Panc1 (cell line): ENCODE results near the gene SIRPA. TPM values are rescaled to one million over a fixed set of nuclear protein-coding genes. Genes with fewer than 3 reads are reported as not detected.

ENCODE experiments used
- ATAC-seq: fragments of 200-7000 bp; cut with Tn5 transposase; 2 replicates; pipeline ENCODE4 v1.9.1; 2020; ENCODE audit warnings: mild to moderate bottlenecking, moderate library complexity
- BruUV-seq: library from RNA; stranded (reverse); fragments of 400-500 nt; replicated peaks from 2 replicates; lab custom pipeline; 2021; lab: Mats Ljungman, UMichigan
- CTCF ChIA-PET: fragments of 300-600 bp; sonication (Branson Sonifier 250); formaldehyde crosslinking; loops from one replicate; lab custom pipeline; 2022; ENCODE audit warnings: antibody characterized with exemption; lab: Charles Lee
- POLR2A ChIA-PET: fragments of 300-600 bp; sonication (Branson Sonifier 250); formaldehyde crosslinking; loops from one replicate; lab custom pipeline; 2022; ENCODE audit warnings: antibody characterized with exemption; lab: Charles Lee
- DNase-seq: peaks from one replicate; pipeline ENCODE4 v3.0.0-alpha.2; 2010; ENCODE audit warnings: low read depth, low spot score
- H3K27ac ChIP-seq: 2 replicates; pipeline ENCODE4 v1.5.1; 2011; ENCODE audit warnings: mild to moderate bottlenecking, low read length, inconsistent platforms
- H3K27me3 ChIP-seq: fragments of 200-500 bp; sonication (Bioruptor generic); 2 replicates; pipeline ENCODE4 v1.6.0; 2014; ENCODE audit warnings: low read length, inconsistent platforms; ENCODE audit not compliant: control insufficient read depth, insufficient read depth
- H3K36me3 ChIP-seq: fragments of 200-500 bp; sonication (Bioruptor generic); 2 replicates; pipeline ENCODE4 v1.5.1; 2014; ENCODE audit warnings: inconsistent platforms, mild to moderate bottlenecking, low read length, moderate library complexity; ENCODE audit not compliant: control insufficient read depth, insufficient read depth
- H3K4me1 ChIP-seq: 2 replicates; pipeline ENCODE4 v1.5.1; 2011; ENCODE audit warnings: inconsistent platforms, mild to moderate bottlenecking, low read length, moderate library complexity; ENCODE audit not compliant: control insufficient read depth, insufficient read depth
- H3K4me3 ChIP-seq, 2 experiments: 2 replicates each; pipeline ENCODE4 v1.5.1; 2011 to 2012; ENCODE audit warnings: low read depth in 2 of 2, low read length in 2 of 2, mild to moderate bottlenecking in 2 of 2, inconsistent platforms in 1 of 2, moderate library complexity in 1 of 2
- H3K9me3 ChIP-seq: fragments of 200-500 bp; sonication (Bioruptor generic); 2 replicates; pipeline ENCODE4 v1.5.1; 2014; ENCODE audit warnings: low read depth, mild to moderate bottlenecking, inconsistent platforms, low read length, moderate library complexity; ENCODE audit not compliant: control insufficient read depth, insufficient read depth
- CTCF ChIP-seq: fragments of 450-650 bp; IDR thresholded peaks from 2 replicates; pipeline ENCODE4 v1.5.1; 2017; ENCODE audit warnings: mild to moderate bottlenecking
- POLR2AphosphoS5 ChIP-seq: IDR thresholded peaks from 2 replicates; pipeline ENCODE4 v1.6.1; 2012; ENCODE audit warnings: mild to moderate bottlenecking, low read depth, low read length, moderate library complexity
- REST ChIP-seq, 2 experiments: IDR thresholded peaks; 2 replicates each; pipeline ENCODE4 v1.6.1; 2011 to 2012; ENCODE audit warnings: low read depth in 2 of 2, control low read depth in 1 of 2, low read length in 1 of 2, mild to moderate bottlenecking in 1 of 2, moderate library complexity in 1 of 2; ENCODE audit not compliant: insufficient read depth in 1 of 2
- SIN3A ChIP-seq: IDR thresholded peaks from 2 replicates; pipeline ENCODE4 v1.6.1; 2012; ENCODE audit warnings: low read depth, mild to moderate bottlenecking, low read length, moderate library complexity, borderline replicate concordance; ENCODE audit not compliant: insufficient read depth
- TCF7L2 ChIP-seq: IDR thresholded peaks from 2 replicates; pipeline ENCODE4 v1.6.1; 2011; ENCODE audit warnings: mild to moderate bottlenecking, low read depth, low read length, inconsistent platforms
- in situ Hi-C: cut with HindIII; loops from 2 replicates; pipeline ENCODE4 v1.10.0; 2016; ENCODE audit warnings: low sequenced_read_pairs, low pct_unique_long_range_greater_than_20kb
- intact Hi-C: fragments of 100-400 bp; cut with micrococcal nuclease; formaldehyde crosslinking; loops from one replicate; pipeline ENCODE4 v1.10.0; 2022; ENCODE audit not compliant: unreplicated experiment
- total RNA-seq: library from RNA; stranded (reverse); gene quantifications from one replicate; pipeline ENCODE4 v1.2.1, GENCODE V29; 2021; ENCODE audit not compliant: unreplicated experiment

The SIRPA gene
- total RNA-seq, 1 experiment from 2014 or later: 2.4 TPM

- TF ChIP-seq REST (IDR thresholded peaks at IDR 0.05; ENCODE audit: insufficient read depth in 1 of 2, low read depth in 2 of 2, low read length in 1 of 2): no peak
- TF ChIP-seq POLR2AphosphoS5: no peak
- no peak for TF ChIP-seq CTCF
- no peak for TF ChIP-seq TCF7L2
- no peak for TF ChIP-seq SIN3A
- H3K4me1 ChIP-seq: no peaks in the 10 kb centered on the region
Observed at GRCh38 chr20:1855690-1856089, 39.5 kb upstream of the SIRPA start.

GRCh38 chr20:1856424-1856823 is 38.8 kb upstream of the SIRPA start:
- TF ChIP-seq CTCF (no peak), SIN3A (no peak), REST (IDR thresholded peaks at IDR 0.05; ENCODE audit: insufficient read depth in 1 of 2, low read depth in 2 of 2, low read length in 1 of 2) (no peak)
- in situ Hi-C loops: no loop called here
- CTCF ChIA-PET: no interaction called here
- Histone ChIP-seq H3K27ac (no peak overlapping the region), H3K4me1 (no peaks in the 10 kb centered on the region), H3K36me3 (no peaks in the 10 kb centered on the region), H3K4me3 (no peak overlapping the region), H3K9me3 (no peaks in the 10 kb centered on the region), H3K27me3 (peaks cover 3% of the 10 kb centered on the region; the same call in 1 of the 2 replicates)
- no peak for ATAC-seq
- POLR2A ChIA-PET: no interaction called here
- DNase-seq: no peak
- intact Hi-C loops: no loop called here
- no TSS peak for BruUV-seq

More at GRCh38 chr20:1855690-1856089, 39.5 kb upstream of the SIRPA start:
- POLR2A ChIA-PET: no interaction called here
- in situ Hi-C loops: no loop called here
- CTCF ChIA-PET: no interaction called here
- Histone ChIP-seq H3K9me3 (no peaks in the 10 kb centered on the region), H3K27me3 (peaks cover 3% of the 10 kb centered on the region; the same call in 1 of the 2 replicates), H3K4me3 (no peak overlapping the region), H3K27ac (no peak overlapping the region), H3K36me3 (no peaks in the 10 kb centered on the region)
- no TSS peak for BruUV-seq
- intact Hi-C loops: no loop called here
- DNase-seq (no peak), ATAC-seq (no peak)
